GM19193 (cell line): ENCODE measurements around the gene KCNC4.

Source experiments
- POLR2A ChIP-seq: IDR thresholded peaks from 4 replicates; pipeline ENCODE4 v1.6.1; 2011; ENCODE audit not compliant: insufficient read depth, insufficient read length; ENCODE audit errors: extremely low read depth

Gene KCNC4

GRCh38 chr1:110201157-110201825, 8.8 kb upstream of the KCNC4 start:
- no peak for TF ChIP-seq POLR2A

DNA sequence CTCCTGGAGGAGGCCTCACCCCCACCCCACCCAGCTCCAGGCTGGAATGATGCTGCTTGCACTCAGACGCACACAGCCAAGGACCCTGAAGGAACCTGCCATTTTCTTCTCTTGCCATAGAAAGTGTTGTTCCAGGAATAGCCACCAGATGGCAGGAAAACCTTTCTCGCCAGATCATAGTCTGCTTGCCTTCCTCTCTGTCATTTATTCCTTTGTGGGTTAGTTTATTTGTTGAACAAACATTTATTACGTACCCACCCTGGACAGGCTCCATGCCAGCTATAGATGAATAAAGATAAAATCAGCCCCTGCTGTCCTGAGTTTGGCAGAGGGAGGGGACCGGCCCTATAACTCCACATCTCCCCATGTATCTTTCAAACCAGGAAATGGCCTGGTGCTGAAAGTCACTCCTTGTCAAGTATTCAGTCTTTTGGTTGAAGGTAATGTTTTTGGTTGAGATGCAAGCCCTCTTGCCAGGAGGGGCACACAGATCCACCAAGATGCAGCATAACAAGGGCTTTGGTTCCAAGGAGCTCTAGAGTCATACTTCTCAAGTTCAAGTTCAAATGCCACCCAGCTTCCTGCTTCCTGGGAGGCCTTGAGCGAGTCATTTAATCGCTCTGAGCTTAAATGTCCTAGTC, 7.0 kb upstream of the KCNC4 start:
- no peak for TF ChIP-seq POLR2A

DNA sequence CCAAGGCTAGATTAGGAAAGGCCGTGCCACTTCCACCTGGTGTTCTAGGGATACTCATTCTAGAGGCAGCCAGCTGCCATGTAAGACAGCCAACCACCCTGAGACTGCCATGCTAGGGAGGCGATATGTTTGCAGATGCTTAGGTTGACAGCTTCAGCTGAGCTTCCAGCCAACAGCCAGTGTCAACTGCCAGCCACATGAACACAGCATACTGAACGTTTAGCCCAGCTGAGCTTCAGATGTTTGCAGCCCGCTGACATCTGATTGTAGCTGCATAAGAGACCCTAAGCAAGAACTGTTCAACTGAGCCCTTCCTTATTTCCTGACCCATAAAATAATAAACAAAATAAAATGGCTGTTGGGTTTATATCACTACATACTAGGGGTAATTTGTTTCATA, 5.0 kb upstream of the KCNC4 start:
- no peak for TF ChIP-seq POLR2A

- no peak for TF ChIP-seq POLR2A
Observed at GRCh38 chr1:110205591-110206155, 4.4 kb upstream of the KCNC4 start.

DNA sequence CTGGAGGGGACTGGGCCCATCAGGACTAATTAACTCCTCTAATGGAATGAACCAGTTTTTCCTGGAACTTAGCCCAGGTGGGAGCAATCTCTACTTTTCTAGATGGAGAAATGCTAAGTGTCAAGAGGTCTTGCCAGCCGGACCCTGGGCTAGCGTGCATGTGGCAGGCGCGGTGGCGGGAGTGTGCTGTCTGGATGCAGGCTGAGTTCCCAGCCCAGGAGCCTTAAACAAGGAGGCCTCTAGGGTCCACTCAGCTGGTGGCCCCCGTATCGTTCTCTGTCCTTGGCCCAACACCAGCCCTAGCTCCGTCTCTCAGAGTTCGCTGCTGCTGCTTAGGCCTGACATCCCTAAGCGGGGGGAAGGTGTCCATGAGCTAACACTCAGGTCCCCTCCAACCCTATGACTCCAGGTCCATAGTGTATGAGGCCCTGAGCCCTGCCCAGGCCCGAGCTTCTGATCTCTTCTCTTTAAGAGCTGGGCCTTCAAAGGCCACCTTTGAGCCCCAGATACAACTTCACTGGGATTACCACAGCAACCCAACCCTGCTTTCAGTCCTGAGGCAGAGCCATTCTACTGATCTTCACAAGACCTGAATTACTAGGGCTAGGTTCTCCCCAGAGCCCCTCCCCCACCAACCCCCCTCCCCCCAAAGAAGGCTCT, 3.7 kb upstream of the KCNC4 start:
- TF ChIP-seq POLR2A: no peak

DNA sequence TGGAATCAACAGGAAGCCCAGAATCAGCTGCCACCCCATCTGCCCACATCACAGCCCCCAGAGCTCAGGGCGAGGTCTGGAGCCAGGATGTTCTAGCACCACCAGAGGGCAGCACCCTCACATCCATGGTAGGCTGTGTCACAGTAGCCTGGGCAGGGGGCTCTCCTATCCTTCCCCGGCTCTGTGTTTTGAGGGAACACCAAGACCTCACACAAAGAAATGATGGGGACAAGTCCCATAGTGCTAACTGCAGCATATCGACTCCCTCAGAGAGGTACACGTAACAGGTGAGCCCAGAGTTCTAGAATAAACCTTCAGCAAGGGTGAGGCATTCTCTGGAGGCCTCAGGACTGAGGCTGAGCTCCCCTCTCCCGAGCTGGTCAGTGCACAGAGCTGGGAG, 2.3 kb upstream of the KCNC4 start:
- TF ChIP-seq POLR2A: no peak

- TF ChIP-seq POLR2A: no peak
Observed at GRCh38 chr1:110208916-110209645, 1.0 kb upstream of the KCNC4 start.

GRCh38 chr1:110210604-110211495, 736 bp downstream of the KCNC4 start:
- TF ChIP-seq POLR2A: no peak

DNA sequence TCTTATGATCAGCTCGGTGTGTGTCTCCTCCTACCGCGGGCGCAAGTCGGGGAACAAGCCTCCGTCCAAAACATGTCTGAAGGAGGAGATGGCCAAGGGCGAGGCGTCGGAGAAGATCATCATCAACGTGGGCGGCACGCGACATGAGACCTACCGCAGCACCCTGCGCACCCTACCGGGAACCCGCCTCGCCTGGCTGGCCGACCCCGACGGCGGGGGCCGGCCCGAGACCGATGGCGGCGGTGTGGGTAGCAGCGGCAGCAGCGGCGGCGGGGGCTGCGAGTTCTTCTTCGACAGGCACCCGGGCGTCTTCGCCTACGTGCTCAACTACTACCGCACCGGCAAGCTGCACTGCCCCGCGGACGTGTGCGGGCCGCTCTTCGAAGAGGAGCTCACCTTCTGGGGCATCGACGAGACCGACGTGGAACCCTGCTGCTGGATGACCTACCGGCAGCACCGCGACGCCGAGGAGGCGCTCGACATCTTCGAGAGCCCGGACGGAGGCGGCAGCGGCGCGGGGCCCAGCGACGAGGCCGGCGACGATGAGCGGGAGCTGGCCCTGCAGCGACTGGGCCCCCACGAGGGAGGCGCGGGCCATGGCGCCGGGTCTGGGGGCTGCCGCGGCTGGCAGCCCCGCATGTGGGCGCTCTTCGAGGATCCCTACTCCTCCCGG, 1.5 kb downstream of the KCNC4 start:
- TF ChIP-seq POLR2A: no peak

DNA sequence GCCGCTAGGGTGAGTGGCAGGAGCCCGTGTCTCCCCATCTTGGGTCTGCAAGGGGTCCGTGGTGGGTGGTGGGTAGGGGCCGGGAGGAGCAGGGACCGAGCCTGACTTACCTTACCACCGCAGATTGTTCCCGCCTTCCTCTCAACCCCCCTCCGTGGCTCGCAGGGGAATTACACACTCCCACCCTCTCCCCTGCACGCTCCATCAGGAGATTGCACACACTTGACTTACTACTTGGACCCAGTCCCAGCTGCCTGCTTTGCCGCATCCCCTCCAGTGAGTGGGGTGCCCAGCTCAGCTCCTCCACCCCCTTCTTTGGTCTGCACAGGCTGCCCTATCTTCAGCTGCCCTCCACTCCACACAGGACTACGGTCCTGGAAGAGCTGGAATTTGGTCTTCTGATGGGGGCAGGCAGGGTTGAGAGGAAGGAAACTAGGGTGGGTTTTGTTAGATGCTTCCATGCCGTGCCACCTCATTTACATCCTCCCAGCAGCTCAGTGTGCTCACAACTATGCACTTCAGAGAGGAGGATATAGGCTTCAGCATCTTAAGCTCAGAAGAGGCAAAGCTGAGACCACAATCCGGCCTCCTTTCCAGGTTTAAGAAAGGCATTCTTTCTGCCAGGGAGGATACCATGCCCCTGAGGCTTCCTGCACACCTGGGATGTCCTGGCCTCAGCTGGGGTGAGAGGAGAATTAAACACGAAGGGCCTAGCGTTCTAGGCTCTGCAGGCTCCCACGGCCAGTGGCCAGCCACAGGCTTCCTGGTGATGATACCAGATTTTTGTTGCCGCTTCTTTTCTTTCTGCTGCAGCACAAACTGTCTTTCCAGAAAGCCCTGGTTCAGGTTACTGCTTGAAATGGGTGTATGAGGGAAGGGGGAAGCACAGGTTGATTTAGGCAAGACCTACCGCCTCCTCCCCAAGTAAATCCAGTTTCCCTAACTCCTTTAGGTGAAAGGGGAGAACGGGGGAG, 2.3 kb downstream of the KCNC4 start:
- TF ChIP-seq POLR2A: no peak

- no peak for TF ChIP-seq POLR2A
Observed at GRCh38 chr1:110213143-110213540, 3.0 kb downstream of the KCNC4 start.
